Activated naive CD4-positive, alpha-beta T cell treated with anti-CD3 and anti-CD28 coated beads, Interleukin-2, amount 50 U/mL, for 24 hours (primary cell): ENCODE data around the gene TTC1.

ENCODE experiments used
- H3K27ac Mint-ChIP-seq: one replicate; pipeline ENCODE4 v1.8.0; 2021; ENCODE audit warnings: mild to moderate bottlenecking, mixed read lengths
- H3K27me3 Mint-ChIP-seq: one replicate; pipeline ENCODE4 v1.8.0; 2021; ENCODE audit warnings: mixed read lengths
- H3K36me3 Mint-ChIP-seq: one replicate; pipeline ENCODE4 v1.8.0; 2021; ENCODE audit warnings: mixed read lengths
- H3K4me1 Mint-ChIP-seq: one replicate; pipeline ENCODE4 v1.8.0; 2021; ENCODE audit warnings: mixed read lengths
- H3K4me3 Mint-ChIP-seq: one replicate; pipeline ENCODE4 v1.8.0; 2021; ENCODE audit warnings: mild to moderate bottlenecking, mixed read lengths
- H3K9me3 Mint-ChIP-seq: one replicate; pipeline ENCODE4 v1.8.0; 2021; ENCODE audit warnings: mixed read lengths

TTC1 gene

DNA sequence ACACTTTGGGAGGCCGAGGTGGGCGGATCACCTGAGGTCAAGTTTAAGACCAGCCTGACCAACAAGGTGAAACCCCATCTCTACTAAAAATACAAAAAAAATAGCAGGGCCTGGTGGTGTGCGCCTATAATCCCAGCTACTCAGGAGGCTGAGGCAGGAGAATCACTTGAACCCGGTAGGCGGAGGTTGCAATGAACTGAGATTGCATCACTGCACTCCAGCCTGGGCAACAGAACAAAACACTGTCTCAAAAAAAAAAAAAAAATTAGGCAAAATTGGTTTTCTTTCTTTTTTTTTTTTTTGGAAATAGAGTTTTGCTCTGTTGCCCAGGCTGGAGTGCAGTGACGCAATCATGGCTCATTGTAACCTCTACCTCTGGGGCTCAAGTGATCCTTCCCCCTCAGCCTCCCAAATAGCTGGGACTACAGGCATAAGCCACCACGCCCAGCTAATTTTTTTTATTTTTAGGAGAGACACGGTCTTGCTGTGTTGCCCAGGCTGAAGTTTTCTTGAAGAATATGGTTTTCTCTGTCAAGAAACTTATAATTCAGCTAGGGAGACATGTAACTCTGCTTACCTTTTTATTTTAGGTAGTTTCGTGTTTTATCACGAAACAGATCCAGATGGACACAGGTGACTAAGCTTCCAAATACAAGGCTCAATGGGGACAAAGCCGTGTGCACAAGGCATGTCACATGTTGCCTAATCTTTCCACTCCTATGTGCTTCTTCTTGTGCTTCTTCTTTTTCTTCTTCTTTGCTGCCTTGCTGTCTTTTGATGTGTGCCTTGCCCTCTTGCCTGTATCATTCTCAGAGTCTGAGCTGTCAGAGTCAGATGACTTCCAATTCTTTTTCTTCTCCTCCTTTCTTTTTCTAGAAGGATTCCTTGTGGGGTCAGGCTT, 14.3 kb downstream of the TTC1 start:
- Mint-ChIP-seq H3K4me1 (peaks cover 53% of the 10 kb centered on the region), H3K27ac (peak overlapping the region; percentile 30), H3K4me3 (no peak overlapping the region), H3K36me3 (peaks cover 16% of the 10 kb centered on the region), H3K9me3 (no peaks in the 10 kb centered on the region), H3K27me3 (no peaks in the 10 kb centered on the region)

DNA sequence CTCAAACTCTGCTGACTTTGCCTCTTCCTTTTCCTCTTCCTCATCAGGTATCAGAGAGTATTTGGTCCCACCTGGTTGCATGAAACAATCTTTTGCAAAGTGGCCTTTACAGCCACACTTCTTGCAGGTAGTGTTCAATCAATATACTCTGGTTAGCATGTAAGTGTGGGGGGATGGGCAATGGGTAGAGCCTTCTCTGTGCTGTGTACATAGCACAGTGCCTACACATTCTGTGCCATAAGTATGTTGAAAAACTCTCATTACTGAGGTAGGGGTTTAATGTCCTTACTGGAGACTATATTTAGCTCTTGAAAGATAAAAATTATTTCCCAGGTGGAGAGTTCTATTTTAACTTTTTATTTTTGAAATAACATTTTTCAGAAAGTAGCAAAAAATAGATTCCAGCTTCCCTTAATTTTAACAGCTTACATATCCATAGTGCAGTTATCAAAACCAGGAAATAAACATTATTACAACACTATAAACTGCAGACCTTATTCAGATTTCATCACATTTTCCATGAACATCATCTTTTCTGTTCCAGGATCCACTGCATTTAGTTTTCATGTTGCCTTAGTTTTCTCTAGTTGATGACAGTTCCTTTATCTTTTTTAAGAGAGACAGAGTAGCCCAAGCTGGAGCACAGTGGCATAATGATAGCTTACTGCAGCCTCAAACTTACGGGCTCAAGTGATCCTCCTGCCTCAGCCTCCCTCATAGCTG, 15.1 kb downstream of the TTC1 start:
- Mint-ChIP-seq H3K4me1 (peaks cover 49% of the 10 kb centered on the region), H3K9me3 (no peaks in the 10 kb centered on the region), H3K27ac (peak overlapping the region; percentile 30), H3K36me3 (peaks cover 12% of the 10 kb centered on the region), H3K4me3 (no peak overlapping the region), H3K27me3 (no peaks in the 10 kb centered on the region)

DNA sequence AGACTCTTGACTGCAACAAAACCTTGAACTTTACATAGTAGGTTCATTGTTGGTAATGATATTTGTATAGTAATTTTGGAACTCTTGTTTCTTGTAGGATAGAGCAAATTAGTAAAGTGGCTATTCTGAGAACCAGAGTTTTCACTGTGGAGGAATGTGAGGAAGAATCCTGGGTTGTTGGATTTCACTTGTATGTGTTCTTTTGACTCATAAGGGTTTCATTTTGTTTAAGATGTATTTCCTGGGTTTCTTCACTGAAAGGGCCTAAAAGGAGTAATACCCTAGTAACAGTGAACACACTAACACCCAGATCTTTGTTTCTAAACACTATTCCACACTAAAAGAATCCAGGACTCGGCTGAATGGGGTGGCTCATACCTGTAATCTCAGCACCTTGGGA, 20.1 kb downstream of the TTC1 start:
- Mint-ChIP-seq H3K36me3 (peaks cover 20% of the 10 kb centered on the region), H3K4me1 (peaks cover 45% of the 10 kb centered on the region), H3K4me3 (no peak overlapping the region), H3K27ac (no peak overlapping the region), H3K9me3 (no peaks in the 10 kb centered on the region), H3K27me3 (no peaks in the 10 kb centered on the region)

DNA sequence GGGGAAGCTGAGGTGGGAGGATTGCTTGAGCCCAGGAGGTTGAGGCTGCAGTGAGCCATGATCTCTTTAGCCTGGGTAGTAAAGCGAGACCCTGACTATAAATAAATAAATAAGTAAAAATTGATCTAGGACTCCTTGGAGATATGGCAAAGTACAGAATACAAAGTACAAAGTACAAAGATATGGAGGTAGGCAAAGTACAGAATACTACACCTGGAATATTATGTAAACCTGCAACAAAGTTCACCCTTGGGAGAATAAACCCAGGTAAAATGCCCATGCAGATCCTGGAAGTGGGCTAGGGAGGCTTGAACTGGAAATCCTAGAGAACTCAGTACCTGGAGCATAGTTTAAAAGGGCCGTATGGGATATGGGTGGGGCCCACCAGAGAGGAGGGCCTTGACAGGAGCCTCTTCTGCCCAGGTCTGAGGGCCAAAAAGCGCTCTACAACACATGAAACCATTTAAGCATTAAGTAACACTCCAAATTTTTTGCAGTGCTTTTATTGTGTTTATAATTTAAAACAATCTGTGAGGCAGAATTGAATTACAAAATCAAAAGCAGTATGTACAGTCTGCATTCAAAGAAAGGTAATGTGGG, 20.7 kb downstream of the TTC1 start:
- peaks cover 21% of the 10 kb centered on the region for H3K36me3 Mint-ChIP-seq

DNA sequence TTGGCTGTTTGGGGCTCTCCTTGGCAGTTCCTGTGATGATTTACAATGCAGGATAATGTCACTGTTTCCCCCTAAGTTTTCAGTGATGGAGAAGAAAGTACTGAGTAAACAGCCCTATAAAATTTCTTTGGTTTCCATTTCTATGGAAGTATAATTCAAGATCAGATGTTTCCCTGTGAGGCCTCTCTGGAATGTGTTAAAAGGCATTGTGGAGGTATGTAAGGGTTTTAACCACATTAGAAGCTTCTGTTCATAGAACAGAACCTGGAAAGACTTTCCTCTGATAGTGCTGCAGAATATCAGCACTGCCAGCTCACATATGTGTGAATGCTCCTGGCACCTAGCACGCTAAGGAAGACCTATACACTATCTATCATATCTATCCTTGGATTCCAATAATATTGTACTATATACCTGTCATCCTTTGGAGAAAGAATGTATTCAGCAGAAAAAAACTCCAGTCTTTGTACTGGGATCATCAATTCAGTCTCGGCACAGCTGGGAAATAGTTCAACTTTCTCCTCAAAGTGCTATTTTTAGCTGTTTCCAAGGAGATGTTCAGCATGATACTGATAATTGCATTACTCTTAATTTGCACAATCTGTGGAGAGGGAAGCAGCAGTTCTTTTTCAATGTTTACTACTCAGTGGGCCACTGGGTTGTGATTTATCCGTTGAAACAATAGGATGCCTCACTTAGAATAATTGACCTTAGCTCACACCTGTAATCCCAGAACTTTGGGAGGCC, 21.9 kb downstream of the TTC1 start:
- Mint-ChIP-seq H3K4me3 (no peak overlapping the region), H3K27me3 (no peaks in the 10 kb centered on the region), H3K27ac (no peak overlapping the region), H3K4me1 (peaks cover 42% of the 10 kb centered on the region), H3K9me3 (no peaks in the 10 kb centered on the region), H3K36me3 (peaks cover 22% of the 10 kb centered on the region)

More for the DNA sequence above, 20.7 kb downstream of the TTC1 start:
- Mint-ChIP-seq H3K27me3 (no peaks in the 10 kb centered on the region), H3K9me3 (no peaks in the 10 kb centered on the region), H3K4me1 (peaks cover 45% of the 10 kb centered on the region), H3K4me3 (no peak overlapping the region), H3K27ac (peak overlapping the region; percentile 72)

DNA sequence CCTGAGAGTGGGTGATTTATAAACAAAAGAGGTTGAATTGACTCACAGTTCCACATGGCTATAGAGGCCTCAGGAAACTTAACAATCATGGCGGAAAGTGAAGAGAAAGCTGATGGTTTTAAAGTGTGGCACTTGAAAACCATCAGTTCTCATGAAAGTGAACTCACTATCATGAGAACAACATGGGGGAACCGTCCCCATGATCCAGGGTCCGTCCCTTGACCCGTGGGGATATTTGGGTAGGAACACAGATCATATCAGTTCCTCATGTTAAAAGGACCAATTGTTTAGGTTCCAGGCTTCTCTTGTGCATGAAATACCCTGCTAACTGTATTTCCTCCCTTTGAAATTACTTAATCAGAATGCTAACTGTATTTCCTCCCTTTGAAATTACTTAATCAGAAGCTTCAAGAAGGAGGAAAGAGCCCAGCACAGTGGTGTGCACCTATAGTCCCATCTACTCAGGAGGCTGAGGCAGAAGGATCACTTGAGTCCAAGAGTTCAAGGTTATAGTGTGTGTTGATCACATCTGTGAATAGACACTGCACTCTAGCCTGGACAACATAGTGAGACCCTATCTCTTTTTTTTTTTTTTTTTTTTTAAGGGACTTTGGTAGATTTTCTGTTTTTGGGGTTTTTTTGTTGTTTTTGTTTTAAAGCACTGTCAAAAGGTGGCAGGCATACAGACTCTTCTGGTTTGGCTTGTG, 24.8 kb downstream of the TTC1 start:
- Mint-ChIP-seq H3K27me3 (no peaks in the 10 kb centered on the region), H3K4me1 (peaks cover 20% of the 10 kb centered on the region), H3K9me3 (no peaks in the 10 kb centered on the region), H3K36me3 (peaks cover 21% of the 10 kb centered on the region), H3K4me3 (no peak overlapping the region), H3K27ac (no peak overlapping the region)

DNA sequence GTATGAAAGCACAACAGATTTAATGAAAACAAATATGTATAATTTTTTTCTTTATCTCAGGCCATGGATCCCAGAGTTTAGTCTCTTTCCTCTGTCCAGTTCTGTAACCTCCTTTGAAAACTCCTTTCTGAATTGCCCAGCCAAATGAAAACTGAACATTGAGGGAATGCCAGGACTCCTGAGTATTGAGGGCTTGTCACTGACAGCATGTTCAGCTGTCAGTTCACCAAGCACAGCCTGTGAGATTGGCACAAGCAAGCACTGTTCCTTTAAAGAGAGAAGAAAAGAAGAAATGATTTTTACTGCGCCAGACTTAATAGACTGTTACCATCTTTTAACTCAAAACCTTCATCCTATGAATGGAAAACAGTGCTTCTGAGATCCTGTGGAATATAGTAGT, 27.3 kb downstream of the TTC1 start:
- no peaks in the 10 kb centered on the region for H3K9me3 Mint-ChIP-seq
- no peak overlapping the region for H3K4me3 Mint-ChIP-seq
- H3K27me3 Mint-ChIP-seq: no peaks in the 10 kb centered on the region
- H3K27ac Mint-ChIP-seq: no peak overlapping the region
- H3K4me1 Mint-ChIP-seq: peaks cover 11% of the 10 kb centered on the region
- peaks cover 17% of the 10 kb centered on the region for H3K36me3 Mint-ChIP-seq

DNA sequence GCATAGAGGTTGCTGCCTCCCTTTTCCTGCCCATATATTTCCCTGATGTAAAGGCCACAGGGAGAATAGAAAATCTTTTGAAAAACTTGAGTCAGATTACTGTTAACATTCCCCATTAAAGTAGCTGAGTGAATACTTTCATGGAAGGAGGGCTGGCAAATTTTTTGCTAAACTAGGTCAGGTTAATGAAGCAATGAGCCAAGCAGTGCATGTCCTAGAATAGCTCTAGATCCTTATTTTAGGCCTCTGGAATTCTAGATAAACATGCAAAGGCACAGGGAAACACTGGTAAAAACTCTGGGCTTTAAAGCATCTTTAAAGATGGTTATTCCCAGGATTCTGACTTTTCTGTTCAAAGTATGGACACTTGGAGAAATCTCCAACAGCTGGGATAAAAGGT, 27.9 kb downstream of the TTC1 start:
- Mint-ChIP-seq H3K4me3 (no peak overlapping the region), H3K27me3 (no peaks in the 10 kb centered on the region), H3K9me3 (no peaks in the 10 kb centered on the region), H3K36me3 (peaks cover 17% of the 10 kb centered on the region), H3K27ac (no peak overlapping the region), H3K4me1 (peaks cover 11% of the 10 kb centered on the region)

DNA sequence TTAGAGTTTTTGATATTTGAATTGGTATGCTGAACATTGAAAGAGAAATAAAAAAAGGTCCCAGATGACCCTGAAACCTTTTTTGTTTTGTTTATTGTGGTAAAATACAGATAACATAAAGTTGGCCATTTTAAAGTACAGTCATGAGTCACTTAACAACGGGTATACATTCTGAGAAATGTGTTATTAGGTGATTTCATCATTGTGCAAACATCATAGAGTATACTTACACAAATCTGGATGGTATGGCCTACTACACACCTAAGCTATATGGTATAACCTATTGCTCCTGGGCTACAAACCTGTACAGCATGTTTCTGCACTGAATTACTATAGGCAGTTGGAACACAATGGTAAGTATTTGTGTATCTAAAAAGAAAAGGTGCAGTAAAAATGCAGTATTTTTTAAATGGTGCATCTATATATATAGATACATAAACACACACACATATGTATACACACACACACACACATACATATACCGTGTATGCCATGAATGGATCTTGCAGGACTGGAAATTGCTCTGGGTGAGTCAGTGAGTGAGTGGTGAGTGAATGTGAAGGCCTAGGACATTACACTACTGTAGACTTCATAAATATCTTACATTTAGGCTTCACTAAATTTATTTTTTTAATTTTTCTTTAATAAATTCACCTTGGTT, 31.0 kb downstream of the TTC1 start:
- no peaks in the 10 kb centered on the region for H3K4me1 Mint-ChIP-seq
- no peak overlapping the region for H3K27ac Mint-ChIP-seq
- peaks cover 15% of the 10 kb centered on the region for H3K36me3 Mint-ChIP-seq
- H3K27me3 Mint-ChIP-seq: no peaks in the 10 kb centered on the region
- H3K9me3 Mint-ChIP-seq: no peaks in the 10 kb centered on the region
- no peak overlapping the region for H3K4me3 Mint-ChIP-seq

DNA sequence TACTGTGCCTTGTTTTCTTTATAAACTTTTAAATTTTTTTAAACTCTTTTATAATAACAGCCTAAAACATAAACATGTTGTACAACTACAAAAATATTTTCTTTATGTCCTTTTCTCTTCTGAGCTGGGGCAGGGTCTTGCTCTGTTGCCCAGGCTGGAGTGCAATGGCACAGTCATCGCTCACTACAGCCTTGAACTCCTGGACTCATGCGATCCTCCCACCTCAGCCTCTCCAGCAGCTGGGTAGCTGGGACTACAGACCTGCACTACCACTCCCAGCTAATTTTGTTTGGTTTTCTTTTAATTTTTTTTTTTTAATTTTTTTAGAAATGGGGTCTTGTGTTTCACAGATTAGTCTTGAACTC, 31.5 kb downstream of the TTC1 start:
- Mint-ChIP-seq H3K27ac (no peak overlapping the region), H3K4me1 (no peaks in the 10 kb centered on the region), H3K9me3 (no peaks in the 10 kb centered on the region), H3K4me3 (no peak overlapping the region), H3K36me3 (peaks cover 15% of the 10 kb centered on the region), H3K27me3 (no peaks in the 10 kb centered on the region)

DNA sequence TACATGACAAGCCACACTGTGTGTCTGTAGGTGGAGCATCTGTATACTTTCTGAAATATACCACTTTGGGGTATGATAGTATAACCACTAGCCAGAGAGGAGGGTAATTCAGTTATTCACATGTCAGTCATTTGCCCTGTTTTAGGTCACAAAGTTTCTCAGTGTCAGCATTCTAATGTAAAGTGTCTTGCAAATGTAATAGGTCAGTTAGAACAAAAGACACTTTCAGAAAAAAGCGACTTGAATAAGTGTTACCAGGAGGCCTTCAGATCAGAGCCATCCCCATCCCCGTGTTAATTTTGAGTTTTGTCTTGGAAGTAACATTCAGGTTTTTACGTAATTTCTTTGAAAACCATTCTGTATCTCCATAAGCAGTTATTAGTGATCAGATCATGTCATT, 33.7 kb downstream of the TTC1 start:
- peaks cover 4% of the 10 kb centered on the region for H3K4me1 Mint-ChIP-seq
- H3K36me3 Mint-ChIP-seq: peaks cover 20% of the 10 kb centered on the region
- no peak overlapping the region for H3K27ac Mint-ChIP-seq
- H3K27me3 Mint-ChIP-seq: no peaks in the 10 kb centered on the region
- H3K9me3 Mint-ChIP-seq: no peaks in the 10 kb centered on the region
- H3K4me3 Mint-ChIP-seq: no peak overlapping the region

DNA sequence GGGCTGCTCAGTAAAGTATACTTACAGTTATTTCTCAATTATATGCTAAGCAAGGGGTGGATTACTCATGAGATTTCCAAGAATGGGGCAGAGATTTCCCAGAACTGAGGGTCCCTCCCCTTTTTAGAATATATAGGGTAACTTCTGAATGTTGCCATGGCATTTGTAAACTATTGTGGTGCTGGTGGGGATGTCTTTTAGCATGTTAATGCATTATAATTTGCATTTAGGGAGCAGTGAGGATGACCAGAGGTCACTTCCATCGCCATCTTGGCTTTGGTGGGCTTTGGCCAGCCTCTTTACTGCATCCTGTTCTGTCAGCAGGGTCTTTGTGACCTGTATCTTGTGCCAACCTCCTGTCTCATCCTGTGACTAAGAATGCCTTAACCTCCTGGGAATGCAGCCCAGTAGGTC, 35.5 kb downstream of the TTC1 start:
- H3K9me3 Mint-ChIP-seq: no peaks in the 10 kb centered on the region
- peaks cover 21% of the 10 kb centered on the region for H3K36me3 Mint-ChIP-seq
- no peak overlapping the region for H3K27ac Mint-ChIP-seq
- H3K27me3 Mint-ChIP-seq: no peaks in the 10 kb centered on the region
- no peak overlapping the region for H3K4me3 Mint-ChIP-seq
- peaks cover 4% of the 10 kb centered on the region for H3K4me1 Mint-ChIP-seq

DNA sequence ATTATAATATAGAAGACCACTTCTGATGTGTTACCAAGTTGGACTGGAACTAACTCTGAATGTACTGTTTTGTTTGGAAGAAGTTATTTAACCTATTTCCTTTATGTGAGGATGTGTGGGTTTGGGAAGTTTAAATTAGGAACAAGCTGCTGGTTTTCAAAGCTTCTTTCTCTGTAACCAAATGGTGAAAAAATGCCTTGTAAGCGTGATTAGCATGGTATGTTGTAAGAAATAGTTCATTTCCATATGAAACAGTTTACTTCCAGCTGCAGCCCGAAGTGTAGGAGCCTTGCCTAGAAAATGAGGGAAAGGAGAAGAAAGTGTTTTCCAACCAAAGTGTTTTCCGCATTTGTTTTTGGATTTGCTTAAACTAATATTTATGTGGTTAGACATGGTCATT, 36.0 kb downstream of the TTC1 start:
- H3K4me3 Mint-ChIP-seq: no peak overlapping the region
- peaks cover 4% of the 10 kb centered on the region for H3K4me1 Mint-ChIP-seq
- H3K9me3 Mint-ChIP-seq: no peaks in the 10 kb centered on the region
- peaks cover 23% of the 10 kb centered on the region for H3K36me3 Mint-ChIP-seq
- no peak overlapping the region for H3K27ac Mint-ChIP-seq
- H3K27me3 Mint-ChIP-seq: no peaks in the 10 kb centered on the region

DNA sequence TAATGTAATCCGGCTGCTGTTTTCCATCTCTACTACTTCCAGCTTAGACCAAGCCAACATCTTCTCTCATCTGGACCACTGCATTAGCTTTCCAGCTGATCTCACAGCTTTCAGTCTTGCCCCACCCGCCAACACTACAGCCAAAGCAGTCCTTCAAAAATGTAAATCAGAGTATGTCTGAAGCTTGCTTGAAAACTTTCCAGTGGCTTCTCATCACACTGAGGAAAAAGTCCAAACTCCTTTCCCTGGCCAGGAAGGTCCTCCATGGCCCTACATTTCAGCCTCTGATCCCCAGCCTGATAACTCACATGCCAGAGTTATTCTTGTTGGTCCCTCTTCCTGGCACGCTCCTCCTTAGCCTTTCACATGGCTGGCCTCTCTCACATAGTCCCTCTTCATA, 38.5 kb downstream of the TTC1 start:
- Mint-ChIP-seq H3K9me3 (no peaks in the 10 kb centered on the region), H3K27me3 (no peaks in the 10 kb centered on the region), H3K4me3 (no peak overlapping the region), H3K27ac (no peak overlapping the region), H3K4me1 (peaks cover 4% of the 10 kb centered on the region), H3K36me3 (peaks cover 29% of the 10 kb centered on the region)
